ENCODE results near the gene MELK.
A peak's percentile ranks its signal among the peaks of the same experiment; 100 is the strongest.

Gene MELK

DNA sequence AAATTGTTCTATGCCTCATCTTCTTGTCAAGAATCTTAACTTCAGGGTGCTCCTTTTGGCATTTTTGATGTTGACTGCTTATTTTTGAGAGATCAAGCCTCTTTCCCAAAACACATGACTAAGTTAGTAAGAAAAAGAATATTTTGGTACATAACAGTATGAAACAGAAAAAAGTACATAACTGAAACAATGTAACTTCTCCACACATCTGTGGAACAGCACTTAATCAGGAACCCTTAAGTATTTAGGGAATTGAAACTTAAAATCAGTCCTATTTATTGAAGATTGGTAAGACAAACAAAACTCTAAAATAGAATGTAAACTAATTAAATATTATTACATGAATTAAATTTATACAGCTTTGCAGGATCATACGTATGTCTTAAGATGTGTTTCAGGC is 103.4 kb downstream of the MELK start:
- DNase-seq (ENCODE audit: low read depth) = no peak

DNA sequence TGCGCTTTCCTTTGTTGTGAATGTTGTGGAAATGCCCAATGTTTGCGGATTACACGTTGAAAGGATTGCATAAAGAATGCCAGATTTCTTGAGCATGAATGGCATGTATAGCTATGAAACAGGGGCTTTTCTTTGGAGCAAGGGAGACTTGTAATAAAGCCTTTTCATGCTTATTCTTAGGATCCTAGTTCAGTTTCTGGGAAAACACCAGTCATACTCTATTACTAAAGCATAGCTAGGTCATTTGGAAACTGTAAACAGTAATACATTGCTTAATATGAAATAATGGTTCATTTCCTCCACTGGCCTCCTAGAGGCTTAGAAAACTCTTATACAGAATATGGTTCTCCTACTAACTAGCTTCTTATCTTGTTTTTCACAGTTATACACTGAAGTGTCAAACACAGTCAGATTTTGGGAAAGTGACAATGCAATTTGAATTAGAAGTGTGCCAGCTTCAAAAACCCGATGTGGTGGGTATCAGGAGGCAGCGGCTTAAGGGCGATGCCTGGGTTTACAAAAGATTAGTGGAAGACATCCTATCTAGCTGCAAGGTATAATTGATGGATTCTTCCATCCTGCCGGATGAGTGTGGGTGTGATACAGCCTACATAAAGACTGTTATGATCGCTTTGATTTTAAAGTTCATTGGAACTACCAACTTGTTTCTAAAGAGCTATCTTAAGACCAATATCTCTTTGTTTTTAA is 104.2 kb downstream of the MELK start:
- no peak for DNase-seq (ENCODE audit: low read depth)

GRCh38 chr9:36677611-36678010 is 104.9 kb downstream of the MELK start:
- DNase-seq (ENCODE audit: low read depth) = no peak

GRCh38 chr9:36679710-36680109 is 107.0 kb downstream of the MELK start:
- no peak for DNase-seq (ENCODE audit: low read depth)

- no peak for DNase-seq (ENCODE audit: low read depth)
Observed at GRCh38 chr9:36686471-36686870, 113.8 kb downstream of the MELK start.

DNA sequence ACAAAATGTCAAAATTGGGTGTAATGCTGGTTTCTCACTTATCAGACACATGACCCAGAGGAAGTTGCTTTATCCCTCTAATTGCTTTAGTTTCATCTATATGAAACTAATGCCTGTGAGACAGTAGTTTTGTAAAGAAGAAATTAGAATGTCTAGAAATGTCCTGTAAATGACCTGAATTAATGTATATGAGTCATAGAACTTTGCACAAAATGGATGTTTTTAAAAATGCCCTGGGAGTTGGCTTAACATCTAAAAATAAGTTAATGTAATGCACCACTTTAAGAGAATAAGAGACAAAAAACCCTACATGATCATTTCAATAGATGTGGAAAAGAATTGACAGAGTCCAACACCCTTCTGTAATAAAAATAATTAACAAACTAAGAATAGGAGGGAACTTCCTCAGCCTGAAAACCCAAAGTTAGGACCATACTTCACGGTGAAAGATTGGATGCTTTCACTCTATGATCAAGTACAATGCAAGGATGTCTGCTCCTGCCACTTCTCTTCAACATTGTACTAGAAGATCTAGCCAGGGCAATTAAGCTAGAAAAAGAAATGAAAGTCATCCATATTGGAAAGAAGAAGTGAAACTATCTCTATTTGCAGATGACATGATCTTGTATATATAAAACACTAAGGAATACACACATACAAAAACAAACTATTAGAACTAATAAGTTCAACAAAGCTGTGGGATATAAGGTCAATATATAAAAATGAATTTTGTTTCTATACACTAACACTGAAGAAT is 117.9 kb downstream of the MELK start:
- no peak for DNase-seq (ENCODE audit: low read depth)

GRCh38 chr9:36691671-36692070 is 119.0 kb downstream of the MELK start:
- DNase-seq (ENCODE audit: low read depth) = no peak

DNA sequence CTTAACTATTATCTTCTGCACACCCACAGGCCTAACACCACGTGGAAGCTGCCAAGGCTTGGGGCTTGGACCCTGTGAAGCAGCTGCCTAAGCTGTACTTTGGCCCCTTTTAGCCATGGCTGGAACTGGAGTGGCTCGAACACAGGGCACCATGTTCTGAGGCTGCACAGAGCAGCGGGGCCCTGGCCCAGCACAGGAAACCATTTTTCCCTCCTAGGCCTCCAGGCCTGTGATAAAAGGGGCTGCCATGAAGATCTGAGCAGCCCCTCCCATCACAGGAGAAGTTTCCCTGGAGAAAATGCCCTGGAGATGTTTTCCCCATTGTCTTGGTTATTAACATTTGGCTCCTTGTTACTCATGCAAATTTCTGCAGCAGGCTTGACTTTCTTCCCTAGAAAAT is 126.3 kb downstream of the MELK start:
- DNase-seq (ENCODE audit: low read depth) = no peak

- no peak for DNase-seq (ENCODE audit: low read depth)
Observed at GRCh38 chr9:36704148-36704547, 131.5 kb downstream of the MELK start.

GRCh38 chr9:36713515-36714490 is 141.1 kb downstream of the MELK start:
- no peak for DNase-seq (ENCODE audit: low read depth)

DNA sequence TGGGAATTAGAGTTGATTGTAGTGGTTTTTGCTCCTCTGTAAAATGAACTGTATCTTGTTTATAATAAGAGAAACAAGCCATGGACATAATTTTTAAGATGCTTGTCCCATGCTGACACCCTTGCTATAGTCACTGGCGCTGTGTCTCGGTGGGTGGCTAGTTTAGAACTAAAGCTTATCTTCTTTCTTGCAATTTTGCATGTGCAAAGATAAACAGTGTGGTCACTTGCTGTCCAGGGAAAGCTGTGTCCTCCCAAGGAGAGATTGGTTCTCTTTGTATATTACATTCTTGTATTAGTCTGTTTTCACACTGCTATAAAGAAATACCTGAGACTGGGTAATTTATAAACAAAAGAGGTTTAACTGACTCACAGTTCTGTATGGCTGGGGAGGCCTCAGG is 143.8 kb downstream of the MELK start:
- DNase-seq (ENCODE audit: low read depth) = no peak

DNA sequence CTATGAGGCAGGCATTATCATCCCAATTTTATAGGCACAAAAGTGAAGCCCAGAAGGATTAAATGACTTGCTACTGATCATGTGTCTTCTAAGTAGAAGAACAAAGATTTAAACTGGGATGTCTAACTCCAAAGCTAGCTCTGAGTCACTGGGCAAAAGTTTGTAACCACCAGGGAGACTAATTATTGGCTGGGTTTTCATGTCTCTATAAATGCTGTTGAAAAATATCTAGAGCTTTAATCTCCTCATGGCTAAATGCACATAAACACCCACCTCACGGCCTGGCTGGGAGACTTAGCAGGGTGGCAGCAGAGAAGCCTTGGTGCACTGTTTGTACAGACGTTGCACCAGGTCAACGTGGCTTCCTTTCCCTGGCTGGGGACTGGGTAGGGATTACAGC is 144.6 kb downstream of the MELK start:
- peak; percentile 31 for DNase-seq (ENCODE audit: low read depth)

DNA sequence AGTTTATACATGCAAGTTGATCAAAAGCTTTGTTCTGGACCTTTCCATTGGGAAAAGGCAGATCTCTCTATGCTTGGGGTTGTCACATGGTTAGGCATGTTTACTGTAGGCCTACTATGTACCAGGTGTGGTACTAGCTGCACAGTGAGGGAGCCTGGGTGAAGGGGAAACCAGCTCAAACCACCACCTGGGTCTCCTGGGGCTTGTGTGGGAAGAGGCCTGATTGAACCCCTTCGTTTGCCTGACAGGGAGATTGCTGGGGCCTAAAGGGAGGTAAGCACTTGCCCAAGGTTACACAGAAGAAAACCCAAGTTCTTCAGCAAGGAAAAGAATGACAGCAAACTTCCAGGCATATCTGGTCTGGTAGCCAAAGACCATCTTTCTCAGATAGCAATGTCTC is 145.9 kb downstream of the MELK start:
- no peak for DNase-seq (ENCODE audit: low read depth)

GRCh38 chr9:36720043-36720442 is 147.3 kb downstream of the MELK start:
- DNase-seq (ENCODE audit: low read depth) = no peak

- no peak for DNase-seq (ENCODE audit: low read depth)
Observed at GRCh38 chr9:36721846-36722588, 149.3 kb downstream of the MELK start.

DNA sequence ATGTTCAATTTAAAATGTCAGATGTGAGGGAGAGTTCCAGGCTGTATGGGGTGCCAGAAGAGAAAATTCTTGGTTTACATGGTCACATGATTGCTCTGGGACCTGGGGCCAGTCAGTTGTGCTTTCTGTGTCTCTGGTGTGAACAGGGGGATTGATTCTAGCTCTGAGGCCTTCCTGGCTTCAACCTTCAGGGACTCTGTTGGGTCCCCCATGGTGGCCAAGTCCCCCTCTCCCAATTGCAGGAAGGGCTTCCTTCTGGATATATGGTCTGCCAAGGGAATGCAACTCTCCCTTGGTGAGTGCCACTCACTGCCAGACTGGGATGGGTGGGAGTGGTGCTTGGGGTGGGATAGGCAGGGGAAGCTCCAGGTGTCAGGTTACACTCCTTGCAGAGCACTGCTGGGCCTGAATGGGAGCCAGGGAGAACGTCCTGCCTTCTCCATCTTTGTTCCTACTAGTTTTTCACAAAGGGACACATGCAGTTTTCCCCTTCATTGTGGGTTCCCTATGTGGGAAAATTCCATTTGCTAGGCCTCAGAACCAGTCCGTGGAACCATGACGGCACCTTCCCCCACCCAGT is 153.2 kb downstream of the MELK start:
- no peak for DNase-seq (ENCODE audit: low read depth)

All from stromal cell of bone marrow (primary cell).